GM23248 (cell line): ENCODE results near the gene RBMY1B. TPM values are rescaled to one million over a fixed set of nuclear protein-coding genes. Genes with fewer than 3 reads are reported as not detected.
"Not testable (repeated sequence)": the region's sequence is repeated elsewhere in the genome, so short reads cannot be mapped to it uniquely, and the experiment has no call there.

Experiments
- DNase-seq: peaks from one replicate; pipeline ENCODE4 v3.0.0-alpha.2; 2015
- H2AFZ ChIP-seq: fragments of 200-600 bp; sonication (generic); 2 replicates; pipeline ENCODE4 v1.6.1; 2016; ENCODE audit warnings: antibody characterized with exemption
- H3F3A ChIP-seq: fragments of 200-600 bp; sonication (generic); 2 replicates; pipeline ENCODE4 v1.6.1; 2016; ENCODE audit warnings: mild to moderate bottlenecking, antibody characterized with exemption, mixed run types; ENCODE audit not compliant: insufficient read depth
- H3K27ac ChIP-seq: fragments of 200-600 bp; sonication (generic); 2 replicates; pipeline ENCODE4 v1.5.1; 2016; ENCODE audit warnings: mild to moderate bottlenecking
- H3K27me3 ChIP-seq: fragments of 200-600 bp; sonication (generic); replicated peaks from 2 replicates; pipeline ENCODE4 v1.6.1; 2016; ENCODE audit warnings: mild to moderate bottlenecking; ENCODE audit not compliant: insufficient read depth
- H3K36me3 ChIP-seq: fragments of 200-600 bp; sonication (generic); 2 replicates; pipeline ENCODE4 v1.6.1; 2016; ENCODE audit warnings: low read depth, mild to moderate bottlenecking
- H3K4me1 ChIP-seq: fragments of 200-600 bp; sonication (generic); 2 replicates; pipeline ENCODE4 v1.6.1; 2016; ENCODE audit warnings: mild to moderate bottlenecking; ENCODE audit not compliant: insufficient read depth
- H3K4me2 ChIP-seq: fragments of 200-600 bp; sonication (generic); one replicate; pipeline ENCODE4 v1.6.1; 2016; ENCODE audit warnings: mild to moderate bottlenecking; ENCODE audit not compliant: unreplicated experiment
- H3K4me3 ChIP-seq: fragments of 200-600 bp; sonication (generic); 2 replicates; pipeline ENCODE4 v1.5.1; 2016; ENCODE audit warnings: mild to moderate bottlenecking
- H3K79me2 ChIP-seq: fragments of 200-600 bp; sonication (generic); 2 replicates; pipeline ENCODE4 v1.6.1; 2016; ENCODE audit warnings: mild to moderate bottlenecking; ENCODE audit not compliant: insufficient read depth
- H3K9ac ChIP-seq: fragments of 200-600 bp; sonication (generic); 2 replicates; pipeline ENCODE4 v1.6.1; 2016; ENCODE audit warnings: mild to moderate bottlenecking
- H3K9me2 ChIP-seq: fragments of 200-600 bp; sonication (generic); 2 replicates; pipeline ENCODE4 v1.6.1; 2016; ENCODE audit warnings: mixed run types, mild to moderate bottlenecking, moderate library complexity; ENCODE audit not compliant: insufficient read depth
- H3K9me3 ChIP-seq: fragments of 200-600 bp; sonication (generic); one replicate; pipeline ENCODE4 v1.6.1; 2017; ENCODE audit warnings: low read depth
- H4K20me1 ChIP-seq: fragments of 200-600 bp; sonication (generic); 2 replicates; pipeline ENCODE4 v1.6.0; 2016; ENCODE audit not compliant: insufficient read depth
- EZH2 ChIP-seq: fragments of 200-600 bp; sonication (generic); IDR thresholded peaks from 2 replicates; pipeline ENCODE4 v1.6.1; 2018; ENCODE audit warnings: antibody characterized with exemption, mild to moderate bottlenecking; ENCODE audit not compliant: insufficient read depth, poor library complexity, severe bottlenecking
- EZH2phosphoT487 ChIP-seq: fragments of 200-600 bp; sonication (generic); IDR thresholded peaks from 2 replicates; pipeline ENCODE4 v1.6.1; 2018; ENCODE audit warnings: antibody characterized with exemption, moderate library complexity, mild to moderate bottlenecking, low read depth; ENCODE audit not compliant: insufficient read depth
- WGBS, 2 experiments: methylation state at CpG; one replicate each; pipeline ENCODE4 v1.1.6; 2015 to 2017; ENCODE audit warnings: low lambda C conversion rate in 2 of 2, low coverage in 1 of 2; ENCODE audit errors: missing lambda C conversion rate in 2 of 2; 5-methylcytosine and 5-hydroxymethylcytosine counted together
- in situ Hi-C: fragments of 300-500 bp; cut with MboI; formaldehyde crosslinking; loops from 2 replicates; pipeline ENCODE4 v1.15.0; 2020
- polyA plus RNA-seq: library from polyadenylated mRNA; unstranded; fragments of >200 nt; fragmentation: Nextera tagmentation; extraction: Ambion mirVana; gene quantifications from 2 replicates; pipeline ENCODE4 v1.2.1, GENCODE V29; 2016
- total RNA-seq: library from RNA; depleted of rRNA; stranded (reverse); fragments of >200 nt; shearing (Covaris generic); gene quantifications from 2 replicates; pipeline ENCODE4 v1.2.3, GENCODE V29; 2014; rRNA removed

The RBMY1B gene
- not detected in 2 replicates for total RNA-seq
- polyA plus RNA-seq: not detected in 2 replicates

GRCh38 chrY:21511038-21511437 lies at the start of gene RBMY1B:
Gene RBMY1B (plus strand): TSS chrY:21511338. CDS start chrY:21513351, 2,013 bp downstream.
- H3K9me2 ChIP-seq, in situ Hi-C loops, DNase-seq, H3K79me2 ChIP-seq, H4K20me1 ChIP-seq, H3K4me2 ChIP-seq, H3K9me3 ChIP-seq, H3K27me3 ChIP-seq, H3K4me1 ChIP-seq, H3F3A ChIP-seq, H3K36me3 ChIP-seq, H2AFZ ChIP-seq, H3K9ac ChIP-seq, H3K4me3 ChIP-seq, H3K27ac ChIP-seq: not testable (repeated sequence)
- no CpG with 5 or more reads among the region's 28 CpGs for WGBS, 2 experiments

GRCh38 chrY:21462915-21463314 lies 48.2 kb upstream of the RBMY1B start:
- H3K4me2 ChIP-seq, H3K9me2 ChIP-seq, H4K20me1 ChIP-seq, H3K36me3 ChIP-seq, H3K4me1 ChIP-seq, H2AFZ ChIP-seq, H3F3A ChIP-seq, H3K9ac ChIP-seq, in situ Hi-C loops, DNase-seq, H3K27ac ChIP-seq, H3K4me3 ChIP-seq, H3K9me3 ChIP-seq, H3K79me2 ChIP-seq, H3K27me3 ChIP-seq: not testable (repeated sequence)
- 58 to 59% methylated on average over 1 of the region's 1 CpG for WGBS, 2 experiments

GRCh38 chrY:21482967-21483366 lies 28.2 kb upstream of the RBMY1B start:
- H3K9ac ChIP-seq: no peak overlapping the region
- H3K4me2 ChIP-seq: no peak overlapping the region
- no peak overlapping the region for H3K4me3 ChIP-seq
- no peak overlapping the region for H3K27ac ChIP-seq
- TF ChIP-seq EZH2phosphoT487 (no peak), EZH2 (no peak)
- no peak overlapping the region for H2AFZ ChIP-seq
- no peak for DNase-seq
- no peaks in the 10 kb centered on the region for H3K79me2 ChIP-seq
- H3K36me3 ChIP-seq: no peaks in the 10 kb centered on the region
- 4 to 15% methylated on average over 1 of the region's 1 CpG for WGBS, 2 experiments
- H3F3A ChIP-seq: no peaks in the 10 kb centered on the region
- no peaks in the 10 kb centered on the region for H3K9me3 ChIP-seq
- no peaks in the 10 kb centered on the region for H3K4me1 ChIP-seq
- no peaks in the 10 kb centered on the region for H3K27me3 ChIP-seq
- H4K20me1 ChIP-seq: no peaks in the 10 kb centered on the region
- in situ Hi-C loops: no loop called here
- H3K9me2 ChIP-seq: no peaks in the 10 kb centered on the region

GRCh38 chrY:21534579-21534978 lies 23.4 kb downstream of the RBMY1B start, which contains the start of gene RBMY1A1:
Gene RBMY1A1 (plus strand): TSS chrY:21534879. CDS start chrY:21536892, 2,013 bp downstream.
- in situ Hi-C loops: not testable (repeated sequence)

GRCh38 chrY:21559316-21559984 lies 48.3 kb downstream of the RBMY1B start:
- H3K4me2 ChIP-seq, H2AFZ ChIP-seq, H4K20me1 ChIP-seq, H3K36me3 ChIP-seq, DNase-seq, H3K9ac ChIP-seq, H3K79me2 ChIP-seq, in situ Hi-C loops, H3K9me3 ChIP-seq, H3F3A ChIP-seq, H3K27me3 ChIP-seq, H3K4me1 ChIP-seq, H3K4me3 ChIP-seq, H3K27ac ChIP-seq, H3K9me2 ChIP-seq: not testable (repeated sequence)
- WGBS, 2 experiments: no CpG with 5 or more reads among the region's 5 CpGs

More at GRCh38 chrY:21534579-21534978, 23.4 kb downstream of the RBMY1B start, which contains the start of gene RBMY1A1:
- not testable (repeated sequence) for H3K27me3 ChIP-seq, H2AFZ ChIP-seq, H3F3A ChIP-seq, H3K4me1 ChIP-seq, H3K4me2 ChIP-seq, H3K9me2 ChIP-seq, H3K4me3 ChIP-seq, H4K20me1 ChIP-seq, H3K27ac ChIP-seq, DNase-seq, H3K9ac ChIP-seq, H3K36me3 ChIP-seq, H3K79me2 ChIP-seq, H3K9me3 ChIP-seq
- WGBS, 2 experiments: no CpG with 5 or more reads among the region's 28 CpGs

Other genes with a start within 250 kb of the RBMY1B start
- gene RBMY1A1, start 23.5 kb downstream of the RBMY1B start, total RNA-seq: not detected in 2 replicates
- not detected in 2 replicates for gene RBMY1A1, start 23.5 kb downstream of the RBMY1B start, polyA plus RNA-seq